Measurements from ENCODE around the gene KIAA2012.

The KIAA2012 gene

DNA sequence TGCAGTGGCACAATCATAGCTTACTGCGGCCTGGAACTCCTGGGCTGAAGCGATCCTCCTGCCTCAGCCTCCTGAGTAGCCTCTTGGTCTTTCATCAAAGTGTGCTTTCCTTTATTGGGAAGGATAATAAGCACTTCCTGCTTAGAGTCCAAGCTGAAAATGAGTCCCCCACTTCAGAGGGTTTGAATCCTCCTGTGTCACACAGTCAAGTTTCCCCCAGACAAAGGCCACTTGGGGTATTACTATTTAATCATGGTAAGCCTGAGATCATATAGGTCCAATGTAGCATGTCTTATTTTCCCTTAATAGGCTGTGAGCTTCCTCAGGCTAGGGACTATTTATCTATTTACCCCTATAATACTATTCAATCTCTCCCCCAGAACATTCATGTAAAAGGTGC lies 11.4 kb upstream of the KIAA2012 start:
- no peak for TF ChIP-seq TOX (CRISPR knock-in tag; IDR thresholded peaks at IDR 0.05; ENCODE audit: borderline replicate concordance)
- no peak for TF ChIP-seq TCF4 (CRISPR knock-in tag; IDR thresholded peaks at IDR 0.05; ENCODE audit: borderline replicate concordance)
- no peak for ATAC-seq

- TF ChIP-seq TCF4 (CRISPR knock-in tag; IDR thresholded peaks at IDR 0.05; ENCODE audit: borderline replicate concordance) (no peak), ISL1 (CRISPR knock-in tag; IDR thresholded peaks at IDR 0.05) (no peak), ZNF8 (CRISPR knock-in tag; IDR thresholded peaks at IDR 0.05) (no peak), GLIS3 (CRISPR knock-in tag; IDR thresholded peaks at IDR 0.05) (no peak)
- TF ChIP-seq, protein P1, sequence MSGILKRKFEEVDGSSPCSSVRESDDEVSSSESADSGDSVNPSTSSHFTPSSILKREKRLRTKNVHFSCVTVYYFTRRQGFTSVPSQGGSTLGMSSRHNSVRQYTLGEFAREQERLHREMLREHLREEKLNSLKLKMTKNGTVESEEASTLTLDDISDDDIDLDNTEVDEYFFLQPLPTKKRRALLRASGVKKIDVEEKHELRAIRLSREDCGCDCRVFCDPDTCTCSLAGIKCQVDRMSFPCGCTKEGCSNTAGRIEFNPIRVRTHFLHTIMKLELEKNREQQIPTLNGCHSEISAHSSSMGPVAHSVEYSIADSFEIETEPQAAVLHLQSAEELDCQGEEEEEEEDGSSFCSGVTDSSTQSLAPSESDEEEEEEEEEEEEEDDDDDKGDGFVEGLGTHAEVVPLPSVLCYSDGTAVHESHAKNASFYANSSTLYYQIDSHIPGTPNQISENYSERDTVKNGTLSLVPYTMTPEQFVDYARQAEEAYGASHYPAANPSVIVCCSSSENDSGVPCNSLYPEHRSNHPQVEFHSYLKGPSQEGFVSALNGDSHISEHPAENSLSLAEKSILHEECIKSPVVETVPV (CRISPR knock-in tag; IDR thresholded peaks at IDR 0.05): no peak
- peak; percentile 94 for ATAC-seq
Observed at GRCh38 chr2:202064171-202064880, 8.7 kb upstream of the KIAA2012 start.

DNA sequence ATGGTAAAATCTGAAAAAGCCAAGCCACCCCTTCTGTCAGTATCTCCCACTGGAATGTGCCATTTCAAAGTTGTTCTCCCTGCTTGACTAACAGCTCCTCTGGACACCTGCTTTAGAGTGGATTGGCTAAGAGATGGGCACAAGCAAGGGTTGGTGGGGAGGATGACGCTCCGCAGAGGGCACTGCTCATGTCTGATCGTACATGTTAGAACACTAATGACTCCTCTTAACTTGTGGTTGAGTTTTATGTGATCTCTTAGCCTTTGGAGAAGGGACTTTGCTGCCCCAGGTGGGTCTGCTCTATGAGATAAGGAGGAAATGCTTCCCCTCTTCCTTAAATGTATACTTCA lies 8.2 kb upstream of the KIAA2012 start:
- no peak for ATAC-seq
- TF ChIP-seq POU6F1 (CRISPR knock-in tag; IDR thresholded peaks at IDR 0.05; ENCODE audit: borderline replicate concordance, low read depth) (no peak), ARNTL (CRISPR knock-in tag; IDR thresholded peaks at IDR 0.05; ENCODE audit: borderline replicate concordance, low read depth) (no peak), ISL1 (CRISPR knock-in tag; IDR thresholded peaks at IDR 0.05) (no peak), PATZ1 (CRISPR knock-in tag; IDR thresholded peaks at IDR 0.05; ENCODE audit: borderline replicate concordance) (no peak), ZFP30 (CRISPR knock-in tag; IDR thresholded peaks at IDR 0.05) (no peak), TOX (CRISPR knock-in tag; IDR thresholded peaks at IDR 0.05; ENCODE audit: borderline replicate concordance) (no peak), CSDC2 (CRISPR knock-in tag; IDR thresholded peaks at IDR 0.05) (no peak), SNAI2 (CRISPR knock-in tag; IDR thresholded peaks at IDR 0.05) (no peak), ESRRG (CRISPR knock-in tag; IDR thresholded peaks at IDR 0.05) (no peak), ZFP3 (CRISPR knock-in tag; IDR thresholded peaks at IDR 0.05) (no peak), ZNF70 (CRISPR knock-in tag; IDR thresholded peaks at IDR 0.05) (no peak), BACH2 (CRISPR knock-in tag; IDR thresholded peaks at IDR 0.05; ENCODE audit: borderline replicate concordance) (no peak), ZNF8 (CRISPR knock-in tag; IDR thresholded peaks at IDR 0.05) (no peak), ZC3H10 (CRISPR knock-in tag; IDR thresholded peaks at IDR 0.05) (no peak), RARB (CRISPR knock-in tag; IDR thresholded peaks at IDR 0.05) (no peak)

GRCh38 chr2:202065876-202066275 lies 7.2 kb upstream of the KIAA2012 start:
- TF ChIP-seq ZNF70 (CRISPR knock-in tag; IDR thresholded peaks at IDR 0.05) (no peak), RARB (CRISPR knock-in tag; IDR thresholded peaks at IDR 0.05) (no peak), ESRRG (CRISPR knock-in tag; IDR thresholded peaks at IDR 0.05) (no peak), PATZ1 (CRISPR knock-in tag; IDR thresholded peaks at IDR 0.05; ENCODE audit: borderline replicate concordance) (no peak), OSR1 (CRISPR knock-in tag; IDR thresholded peaks at IDR 0.05) (no peak), ARNTL (CRISPR knock-in tag; IDR thresholded peaks at IDR 0.05; ENCODE audit: borderline replicate concordance, low read depth) (no peak)
- no peak for ATAC-seq

GRCh38 chr2:202066875-202067274 lies 6.2 kb upstream of the KIAA2012 start:
- ATAC-seq: no peak
- TF ChIP-seq ZNF70 (CRISPR knock-in tag; IDR thresholded peaks at IDR 0.05) (no peak), SNAI2 (CRISPR knock-in tag; IDR thresholded peaks at IDR 0.05) (no peak), PATZ1 (CRISPR knock-in tag; IDR thresholded peaks at IDR 0.05; ENCODE audit: borderline replicate concordance) (no peak), ARNTL (CRISPR knock-in tag; IDR thresholded peaks at IDR 0.05; ENCODE audit: borderline replicate concordance, low read depth) (no peak), ESRRG (CRISPR knock-in tag; IDR thresholded peaks at IDR 0.05) (no peak), GLIS3 (CRISPR knock-in tag; IDR thresholded peaks at IDR 0.05) (no peak), TCF4 (CRISPR knock-in tag; IDR thresholded peaks at IDR 0.05; ENCODE audit: borderline replicate concordance) (no peak), ZNF565 (CRISPR knock-in tag; conservative IDR thresholded peaks at IDR 0.05; ENCODE audit: low read depth) (no peak), ZFP30 (CRISPR knock-in tag; IDR thresholded peaks at IDR 0.05) (no peak), OSR1 (CRISPR knock-in tag; IDR thresholded peaks at IDR 0.05) (no peak)
- TF ChIP-seq, protein P1 (CRISPR knock-in tag; IDR thresholded peaks at IDR 0.05): no peak
